Vagina (tissue), 2 donors: ENCODE measurements around the gene RBM15B. TPM values are rescaled to one million over a fixed set of nuclear protein-coding genes. Genes with fewer than 3 reads are reported as not detected.
"Not testable (repeated sequence)": the region's sequence is repeated elsewhere in the genome, so short reads cannot be mapped to it uniquely, and the experiment has no call there.

Experiments
- DNase-seq, 2 donors: peaks; one replicate each; pipeline ENCODE4 v3.0.0-alpha.2; 2017; ENCODE audit errors: extremely low spot score in 2 of 2
- H3K27ac ChIP-seq: fragments of 200-600 bp; sonication (generic); one replicate; pipeline ENCODE4 v1.5.1; 2019
- H3K27me3 ChIP-seq: fragments of 200-600 bp; sonication (generic); one replicate; pipeline ENCODE4 v1.5.1; 2019
- H3K36me3 ChIP-seq, 2 donors: fragments of 200-600 bp; sonication (generic); one replicate each; pipeline ENCODE4 v1.5.1; 2017 to 2019
- H3K4me1 ChIP-seq: fragments of 200-600 bp; sonication (generic); one replicate; pipeline ENCODE4 v1.5.1; 2019
- H3K4me3 ChIP-seq, 2 donors: fragments of 200-600 bp; sonication (generic); 1 replicate in 1 of 2; 2 replicates in 1 of 2; pipeline ENCODE4 v1.5.1; 2016 to 2019
- H3K9me3 ChIP-seq: fragments of 200-600 bp; sonication (generic); one replicate; pipeline ENCODE4 v1.5.1; 2019
- CTCF ChIP-seq, 3 experiments: fragments of 450-650 bp in 2 of 3; fragments of 200-600 bp in 1 of 3; sonication (generic) in 1 of 3; IDR thresholded peaks; one replicate each; pipeline ENCODE4 v1.5.1; 2017 to 2019; ENCODE audit warnings: antibody characterized with exemption in 3 of 3, mild to moderate bottlenecking in 2 of 3, moderate library complexity in 2 of 3
- POLR2A ChIP-seq, 2 donors: fragments of 450-650 bp; IDR thresholded peaks; one replicate each; pipeline ENCODE4 v1.6.1; 2017; ENCODE audit warnings: antibody characterized with exemption in 2 of 2, mild to moderate bottlenecking in 2 of 2, moderate library complexity in 2 of 2
- POLR2AphosphoS5 ChIP-seq, 2 donors: sonication (generic); formaldehyde crosslinking; IDR thresholded peaks; one replicate each; pipeline ENCODE4 v1.9.0; 2017; ENCODE audit warnings: antibody characterized with exemption in 2 of 2, mild to moderate bottlenecking in 2 of 2, low read depth in 1 of 2; ENCODE audit not compliant: insufficient read depth in 1 of 2
- intact Hi-C: fragments of 100-400 bp; cut with DNase I; formaldehyde crosslinking; loops from one replicate; pipeline ENCODE4 v1.15.1; 2023
- total RNA-seq: library from RNA; depleted of rRNA; stranded (reverse); fragments of >200 nt; gene quantifications from one replicate; pipeline ENCODE4 v1.2.3, GENCODE V29; 2016

The RBM15B gene
- total RNA-seq, 1 donor from 2014 or later: 20.6 TPM

- intact Hi-C loops: loop anchor here (5.0 kb wide), 1 partner anchor 768 kb away; the partner anchor contains the start of gene MAPKAPK3
- Histone ChIP-seq H3K4me3 (peak within 1 kb of the TSS; percentile 64 to 84), H3K4me1 (peaks cover 55% of the 10 kb centered on the region), H3K27ac (peak within 1 kb of the TSS; percentile 87), H3K27me3 (no peaks in the 10 kb centered on the region), H3K9me3 (no peaks in the 10 kb centered on the region), H3K36me3 (peaks cover 0 to 7% of the 10 kb centered on the region in 2 donors)
- peak in 1 of 2 donors; percentile 77 for TF ChIP-seq POLR2A (IDR thresholded peaks at IDR 0.05)
- TF ChIP-seq CTCF (IDR thresholded peaks at IDR 0.05): no peak
- TF ChIP-seq POLR2AphosphoS5 (IDR thresholded peaks at IDR 0.05; ENCODE audit: insufficient read depth in 1 of 2, low read depth in 1 of 2): peak; percentile 76 to 93
- peak in 1 of 2 donors; percentile 99 for DNase-seq
Observed at GRCh38 chr3:51384726-51385473, 6.2 kb upstream of the RBM15B start, which contains the start of gene MANF. Gene MANF (plus strand): TSS chr3:51385291. CDS start chr3:51385343, 52 bp downstream.

GRCh38 chr3:51385621-51386091, 5.4 kb upstream of the RBM15B start:
- Histone ChIP-seq H3K27me3 (no peaks in the 10 kb centered on the region), H3K9me3 (no peaks in the 10 kb centered on the region), H3K4me1 (peaks cover 63% of the 10 kb centered on the region), H3K36me3 (peaks cover 0 to 7% of the 10 kb centered on the region in 2 donors), H3K4me3 (peak overlapping the region; percentile 64 to 84), H3K27ac (peak overlapping the region; percentile 87)
- intact Hi-C loops: loop anchor here (5.0 kb wide), 1 partner anchor 768 kb away; the partner anchor contains the start of gene MAPKAPK3
- TF ChIP-seq POLR2A (IDR thresholded peaks at IDR 0.05) (no peak), POLR2AphosphoS5 (IDR thresholded peaks at IDR 0.05; ENCODE audit: insufficient read depth in 1 of 2, low read depth in 1 of 2) (no peak), CTCF (IDR thresholded peaks at IDR 0.05) (no peak)
- no peak for DNase-seq

GRCh38 chr3:51386159-51386851, 4.8 kb upstream of the RBM15B start:
- Histone ChIP-seq H3K4me1 (peaks cover 65% of the 10 kb centered on the region), H3K36me3 (peaks cover 0 to 7% of the 10 kb centered on the region in 2 donors), H3K27me3 (no peaks in the 10 kb centered on the region), H3K9me3 (no peaks in the 10 kb centered on the region), H3K27ac (peak overlapping the region; percentile 87), H3K4me3 (peak overlapping the region; percentile 64 to 84)
- peak in 1 of 2 donors; percentile 37 for DNase-seq
- TF ChIP-seq POLR2AphosphoS5 (IDR thresholded peaks at IDR 0.05; ENCODE audit: insufficient read depth in 1 of 2, low read depth in 1 of 2) (no peak), POLR2A (IDR thresholded peaks at IDR 0.05) (no peak), CTCF (IDR thresholded peaks at IDR 0.05) (no peak)
- intact Hi-C loops: loop anchor here (5.0 kb wide), 1 partner anchor 769 kb away; the partner anchor contains the start of gene MAPKAPK3

- Histone ChIP-seq H3K4me1 (peaks cover 67% of the 10 kb centered on the region), H3K27ac (peak overlapping the region; percentile 87), H3K4me3 (peak overlapping the region; percentile 64 to 84), H3K9me3 (no peaks in the 10 kb centered on the region), H3K36me3 (peaks cover 0 to 7% of the 10 kb centered on the region in 2 donors), H3K27me3 (no peaks in the 10 kb centered on the region)
- peak in 1 of 2 donors; percentile 31 for DNase-seq
- TF ChIP-seq POLR2A (IDR thresholded peaks at IDR 0.05) (no peak), CTCF (IDR thresholded peaks at IDR 0.05) (no peak), POLR2AphosphoS5 (IDR thresholded peaks at IDR 0.05; ENCODE audit: insufficient read depth in 1 of 2, low read depth in 1 of 2) (no peak)
- intact Hi-C loops: loop anchor here (5.0 kb wide), 1 partner anchor 770 kb away; the partner anchor contains the start of gene MAPKAPK3
Observed at GRCh38 chr3:51386852-51387229, 4.2 kb upstream of the RBM15B start.

- DNase-seq, H3K9me3 ChIP-seq, H3K36me3 ChIP-seq, H3K4me3 ChIP-seq, H3K27me3 ChIP-seq: not testable (repeated sequence)
- Histone ChIP-seq H3K4me1 (peaks cover 71% of the 10 kb centered on the region), H3K27ac (peak overlapping the region; percentile 11)
- intact Hi-C loops: loop anchor here (5.0 kb wide), 1 partner anchor 770 kb away; the partner anchor contains the start of gene MAPKAPK3
Observed at GRCh38 chr3:51387281-51387680, 3.8 kb upstream of the RBM15B start.
